Epithelial cell of esophagus (primary cell): ENCODE results near the gene ZMYM4.
"Not testable (repeated sequence)": the region's sequence is repeated elsewhere in the genome, so short reads cannot be mapped to it uniquely, and the experiment has no call there.

Experiments
- DNase-seq: peaks from one replicate; pipeline ENCODE4 v3.0.0; 2010; ENCODE audit warnings: low read depth
- H3K4me3 ChIP-seq: 2 replicates; pipeline ENCODE4 v1.5.1; 2011; ENCODE audit warnings: mild to moderate bottlenecking, low read length, control low read depth
- CTCF ChIP-seq: IDR thresholded peaks from 2 replicates; pipeline ENCODE4 v1.5.1; 2011; ENCODE audit warnings: low read depth, mild to moderate bottlenecking, low read length, control low read depth, inconsistent platforms; ENCODE audit not compliant: insufficient read depth; ENCODE audit errors: missing control alignments

The ZMYM4 gene

DNA sequence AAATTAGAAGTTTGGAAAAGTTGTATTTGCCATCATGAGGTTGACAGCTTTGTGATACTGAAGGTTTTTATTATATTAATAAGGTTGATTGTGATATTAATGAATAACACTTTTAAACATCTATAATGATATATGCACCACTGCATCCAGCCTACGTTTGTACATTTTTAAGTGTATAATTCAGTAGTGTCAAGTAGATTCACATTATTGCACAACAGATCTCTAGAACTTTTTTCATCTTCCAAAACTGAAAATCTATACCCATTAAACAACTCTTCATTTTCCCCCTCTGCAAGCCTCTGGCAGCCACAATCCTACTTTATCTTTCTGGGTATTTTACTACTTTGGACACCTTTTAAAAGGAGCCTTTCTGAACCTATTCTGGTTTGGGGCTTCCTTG is 37.2 kb upstream of the ZMYM4 start:
- H3K4me3 ChIP-seq = no peak overlapping the region
- no peak for DNase-seq
- no peak for TF ChIP-seq CTCF

DNA sequence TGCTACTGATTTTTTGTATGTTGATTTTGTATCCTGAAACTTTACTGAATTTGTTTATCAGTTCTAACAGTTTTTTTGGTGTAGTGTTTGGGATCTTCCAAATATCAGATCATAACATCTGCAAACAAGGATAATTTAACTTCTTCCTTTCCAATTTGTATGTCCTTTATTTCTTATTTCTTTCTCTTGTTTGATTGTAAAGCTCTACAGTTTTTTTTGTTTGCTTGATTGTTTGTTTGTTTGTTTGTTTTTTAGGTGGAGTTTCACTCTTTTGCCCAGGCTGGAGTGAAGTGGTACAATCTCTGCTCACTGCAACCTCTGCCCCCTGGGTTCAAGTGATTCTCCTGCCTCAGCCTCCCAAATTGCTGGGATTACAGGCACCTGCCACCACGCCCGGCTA is 31.7 kb upstream of the ZMYM4 start:
- not testable (repeated sequence) for H3K4me3 ChIP-seq, DNase-seq

- no peak for TF ChIP-seq CTCF
- H3K4me3 ChIP-seq = no peak overlapping the region
- peak; percentile 36 for DNase-seq
Observed at GRCh38 chr1:35243691-35244090, 24.8 kb upstream of the ZMYM4 start.

DNA sequence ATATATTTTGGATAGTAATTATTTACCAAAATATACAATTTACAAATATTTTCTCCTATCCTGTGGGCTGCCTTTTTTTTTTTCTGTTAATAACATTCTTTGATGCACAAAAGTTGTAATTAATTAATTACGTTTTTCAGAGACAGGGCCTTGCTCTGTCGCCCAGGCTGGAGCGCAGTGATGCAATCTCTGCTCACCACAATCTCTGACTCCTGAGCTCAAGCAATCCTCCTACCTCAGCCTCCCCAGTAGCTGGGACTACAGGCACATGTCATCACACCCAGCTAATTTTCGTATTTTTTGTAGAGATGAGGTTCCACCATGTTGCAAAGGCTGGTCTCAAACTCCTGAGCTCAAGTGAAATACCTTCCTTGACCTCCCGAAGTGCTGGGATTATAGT is 21.3 kb upstream of the ZMYM4 start:
- no peak for DNase-seq
- H3K4me3 ChIP-seq = no peak overlapping the region
- no peak for TF ChIP-seq CTCF

DNA sequence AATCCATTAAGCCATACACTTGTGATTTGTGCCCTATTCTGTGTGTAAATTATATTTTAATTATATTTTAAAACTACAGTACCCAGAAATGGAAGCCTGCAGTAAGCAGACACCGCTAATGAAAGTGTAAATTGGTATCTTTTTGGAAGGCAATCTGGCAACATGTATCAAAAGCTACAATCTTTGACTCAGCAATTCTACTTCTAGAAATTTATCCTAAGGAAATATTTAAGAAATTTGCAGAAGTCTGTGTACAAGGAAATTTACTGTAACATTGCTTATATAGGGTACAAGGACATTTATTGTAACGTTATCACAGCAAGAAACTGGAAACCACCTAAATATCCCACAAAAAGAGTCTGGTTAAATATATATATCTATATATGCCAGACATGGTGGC is 14.6 kb upstream of the ZMYM4 start:
- H3K4me3 ChIP-seq = no peak overlapping the region
- DNase-seq = no peak
- no peak for TF ChIP-seq CTCF

GRCh38 chr1:35255276-35255675 is 13.2 kb upstream of the ZMYM4 start:
- DNase-seq = no peak

DNA sequence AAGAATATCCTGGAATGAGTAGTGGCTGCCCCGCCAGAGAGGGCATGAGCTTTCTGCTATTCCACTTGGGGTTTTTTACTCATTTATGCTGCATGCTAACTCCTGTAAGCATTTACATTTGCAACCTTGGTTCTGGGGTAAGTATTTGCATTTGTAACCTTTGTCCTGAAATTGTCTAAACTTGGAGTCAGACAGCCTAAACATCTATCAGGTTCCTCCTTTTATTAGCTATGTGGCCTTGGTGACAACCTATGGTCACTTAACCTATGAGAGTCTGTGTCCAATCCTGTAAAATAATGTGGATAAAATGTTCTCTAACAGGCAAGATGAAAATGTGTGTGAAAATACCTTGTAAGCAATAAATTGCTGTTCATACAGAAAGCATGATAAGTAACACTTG is 8.9 kb upstream of the ZMYM4 start:
- H3K4me3 ChIP-seq = no peak overlapping the region
- TF ChIP-seq CTCF = no peak
- no peak for DNase-seq

More at GRCh38 chr1:35255276-35255675, 13.2 kb upstream of the ZMYM4 start:
- TF ChIP-seq CTCF = no peak
- no peak overlapping the region for H3K4me3 ChIP-seq
